ENCODE results near the gene SPOCK3.

Gene SPOCK3

GRCh38 chr4:166822386-166822785 is 411.9 kb downstream of the SPOCK3 start:
- TF ChIP-seq TCF12 (IDR thresholded peaks at IDR 0.05; ENCODE audit: low read depth): no peak
- TF ChIP-seq YY1 (IDR thresholded peaks at IDR 0.05; ENCODE audit: low read depth): no peak
- no peak for TF ChIP-seq REST (IDR thresholded peaks at IDR 0.05; ENCODE audit: low read depth)
- TF ChIP-seq EGR1 (IDR thresholded peaks at IDR 0.05): no peak
- no peak for TF ChIP-seq CEBPB (IDR thresholded peaks at IDR 0.05)
- no peak for TF ChIP-seq RAD21 (IDR thresholded peaks at IDR 0.05; ENCODE audit: low read depth)
- no peak for TF ChIP-seq TAF1 (IDR thresholded peaks at IDR 0.05; ENCODE audit: low read depth)
- TF ChIP-seq FOXM1 (IDR thresholded peaks at IDR 0.05; ENCODE audit: borderline replicate concordance, low read depth): no peak
- TF ChIP-seq USF1 (IDR thresholded peaks at IDR 0.05): no peak
- TF ChIP-seq CREB1 (IDR thresholded peaks at IDR 0.05; ENCODE audit: low read depth): no peak

GRCh38 chr4:166816890-166817289 is 417.4 kb downstream of the SPOCK3 start:
- TF ChIP-seq RAD21 (IDR thresholded peaks at IDR 0.05; ENCODE audit: low read depth) (no peak), ZBTB7A (IDR thresholded peaks at IDR 0.05; ENCODE audit: low read depth) (no peak), REST (IDR thresholded peaks at IDR 0.05; ENCODE audit: low read depth) (no peak), CEBPB (IDR thresholded peaks at IDR 0.05) (no peak), EP300 (IDR thresholded peaks at IDR 0.05; ENCODE audit: borderline replicate concordance) (no peak), TEAD4 (IDR thresholded peaks at IDR 0.05) (no peak), YY1 (IDR thresholded peaks at IDR 0.05; ENCODE audit: low read depth) (no peak), NFIC (IDR thresholded peaks at IDR 0.05) (no peak), FOXM1 (IDR thresholded peaks at IDR 0.05; ENCODE audit: borderline replicate concordance, low read depth) (no peak)

- no peak for TF ChIP-seq RAD21 (IDR thresholded peaks at IDR 0.05; ENCODE audit: low read depth)
- no peak for TF ChIP-seq REST (IDR thresholded peaks at IDR 0.05; ENCODE audit: low read depth)
- no peak for TF ChIP-seq MAX (IDR thresholded peaks at IDR 0.05)
- no peak for TF ChIP-seq CREB1 (IDR thresholded peaks at IDR 0.05; ENCODE audit: low read depth)
- TF ChIP-seq TAF1 (IDR thresholded peaks at IDR 0.05; ENCODE audit: low read depth): no peak
- TF ChIP-seq ZBTB7A (IDR thresholded peaks at IDR 0.05; ENCODE audit: low read depth): no peak
- TF ChIP-seq TEAD4 (IDR thresholded peaks at IDR 0.05): no peak
- no peak for TF ChIP-seq EP300 (IDR thresholded peaks at IDR 0.05; ENCODE audit: borderline replicate concordance)
- no peak for TF ChIP-seq FOXM1 (IDR thresholded peaks at IDR 0.05; ENCODE audit: borderline replicate concordance, low read depth)
- no peak for TF ChIP-seq EGR1 (IDR thresholded peaks at IDR 0.05)
- no peak for TF ChIP-seq YY1 (IDR thresholded peaks at IDR 0.05; ENCODE audit: low read depth)
These were observed 425.9 kb downstream of the SPOCK3 start for GRCh38 chr4:166808380-166808779.

- TF ChIP-seq EGR1 (IDR thresholded peaks at IDR 0.05) (no peak), REST (IDR thresholded peaks at IDR 0.05; ENCODE audit: low read depth) (no peak), TEAD4 (IDR thresholded peaks at IDR 0.05) (no peak), FOXM1 (IDR thresholded peaks at IDR 0.05; ENCODE audit: borderline replicate concordance, low read depth) (no peak), NFIC (IDR thresholded peaks at IDR 0.05) (no peak), MAX (IDR thresholded peaks at IDR 0.05) (no peak), EP300 (IDR thresholded peaks at IDR 0.05; ENCODE audit: borderline replicate concordance) (no peak), RAD21 (IDR thresholded peaks at IDR 0.05; ENCODE audit: low read depth) (no peak), ZBTB7A (IDR thresholded peaks at IDR 0.05; ENCODE audit: low read depth) (no peak), TCF12 (IDR thresholded peaks at IDR 0.05; ENCODE audit: low read depth) (no peak), CEBPB (IDR thresholded peaks at IDR 0.05) (no peak), CREB1 (IDR thresholded peaks at IDR 0.05; ENCODE audit: low read depth) (no peak), USF1 (IDR thresholded peaks at IDR 0.05) (no peak), TAF1 (IDR thresholded peaks at IDR 0.05; ENCODE audit: low read depth) (no peak), YY1 (IDR thresholded peaks at IDR 0.05; ENCODE audit: low read depth) (no peak)
These were observed 431.9 kb downstream of the SPOCK3 start for GRCh38 chr4:166802346-166802745.
